Hematopoietic multipotent progenitor cell treated with erythropoietin and hydrocortisone succinate and interleukin-3 and kit ligand, for 15 days (in vitro differentiated cells): ENCODE data around the gene DLG2.

Source experiments
- DNase-seq: peaks from one replicate; pipeline ENCODE4 v3.0.0-alpha.2; 2015; ENCODE audit warnings: low spot score

Gene DLG2

GRCh38 chr11:84212468-84213390 lies 1414.4 kb downstream of the DLG2 start:
- no peak for DNase-seq

- DNase-seq, result no peak
Measured at GRCh38 chr11:84211896-84212295, 1415.2 kb downstream of the DLG2 start.

- no peak for DNase-seq
Measured at GRCh38 chr11:84194696-84195095, 1432.4 kb downstream of the DLG2 start.

- DNase-seq, result no peak
Measured at GRCh38 chr11:84193706-84194105, 1433.4 kb downstream of the DLG2 start.

GRCh38 chr11:84188521-84188920 lies 1438.6 kb downstream of the DLG2 start:
- no peak for DNase-seq

GRCh38 chr11:84173078-84173477 lies 1454.1 kb downstream of the DLG2 start:
- DNase-seq, result no peak

- DNase-seq, result no peak
Measured at GRCh38 chr11:84165139-84165538, 1462.0 kb downstream of the DLG2 start.

GRCh38 chr11:84164728-84165127 lies 1462.4 kb downstream of the DLG2 start:
- no peak for DNase-seq

GRCh38 chr11:84163116-84163515 lies 1464.0 kb downstream of the DLG2 start:
- DNase-seq, result no peak

GRCh38 chr11:84157639-84158038 lies 1469.5 kb downstream of the DLG2 start:
- DNase-seq, result no peak

GRCh38 chr11:84146826-84147225 lies 1480.3 kb downstream of the DLG2 start:
- DNase-seq, result no peak

GRCh38 chr11:84145616-84146185 lies 1481.4 kb downstream of the DLG2 start:
- DNase-seq, result no peak

- DNase-seq, result no peak
Measured at GRCh38 chr11:84144531-84144930, 1482.6 kb downstream of the DLG2 start.

GRCh38 chr11:84142411-84142810 lies 1484.7 kb downstream of the DLG2 start:
- no peak for DNase-seq

GRCh38 chr11:84140386-84141169 lies 1486.6 kb downstream of the DLG2 start:
- DNase-seq, result no peak

GRCh38 chr11:84137960-84138359 lies 1489.2 kb downstream of the DLG2 start:
- DNase-seq, result no peak

GRCh38 chr11:84137505-84137904 lies 1489.6 kb downstream of the DLG2 start:
- DNase-seq, result no peak

- no peak for DNase-seq
Measured at GRCh38 chr11:84136926-84137325, 1490.2 kb downstream of the DLG2 start.

- DNase-seq, result no peak
Measured at GRCh38 chr11:84130646-84131427, 1496.3 kb downstream of the DLG2 start.

GRCh38 chr11:84129961-84130576 lies 1497.1 kb downstream of the DLG2 start:
- DNase-seq, result no peak

- DNase-seq, result no peak
Measured at GRCh38 chr11:84128840-84129239, 1498.3 kb downstream of the DLG2 start.

GRCh38 chr11:84117394-84117793 lies 1509.8 kb downstream of the DLG2 start:
- DNase-seq, result no peak
